SK-N-DZ (cell line): ENCODE results near the gene CLEC10A.
"Not testable (repeated sequence)": the region's sequence is repeated elsewhere in the genome, so short reads cannot be mapped to it uniquely, and the experiment has no call there.

Experiments
- DNase-seq: peaks from one replicate; pipeline ENCODE4 v3.0.0-alpha.2; 2015; ENCODE audit warnings: low spot score

CLEC10A gene

GRCh38 chr17:7108981-7109380, 28.9 kb upstream of the CLEC10A start:
- DNase-seq = no peak

GRCh38 chr17:7108560-7108925, 28.5 kb upstream of the CLEC10A start:
- DNase-seq = no peak

GRCh38 chr17:7107795-7108559, 27.9 kb upstream of the CLEC10A start:
- DNase-seq = no peak

GRCh38 chr17:7107012-7107754, 27.1 kb upstream of the CLEC10A start:
- no peak for DNase-seq

- DNase-seq = no peak
These were observed 22.4 kb upstream of the CLEC10A start for GRCh38 chr17:7102421-7102820.

GRCh38 chr17:7101531-7101930, 21.5 kb upstream of the CLEC10A start:
- no peak for DNase-seq

- DNase-seq = not testable (repeated sequence)
These were observed 20.8 kb upstream of the CLEC10A start for GRCh38 chr17:7100641-7101379.

GRCh38 chr17:7098802-7099459, 18.9 kb upstream of the CLEC10A start:
- no peak for DNase-seq

- DNase-seq = no peak
These were observed 17.9 kb upstream of the CLEC10A start for GRCh38 chr17:7097940-7098339.

GRCh38 chr17:7095625-7096024, 15.6 kb upstream of the CLEC10A start:
- no peak for DNase-seq

- no peak for DNase-seq
These were observed 14.6 kb upstream of the CLEC10A start for GRCh38 chr17:7094652-7095019.

- DNase-seq = not testable (repeated sequence)
These were observed 11.4 kb upstream of the CLEC10A start for GRCh38 chr17:7091311-7092005.

GRCh38 chr17:7089570-7089969, 9.5 kb upstream of the CLEC10A start:
- not testable (repeated sequence) for DNase-seq

GRCh38 chr17:7088442-7088841, 8.4 kb upstream of the CLEC10A start:
- DNase-seq = not testable (repeated sequence)

- DNase-seq = no peak
These were observed 4.0 kb upstream of the CLEC10A start for GRCh38 chr17:7084088-7084487.

GRCh38 chr17:7083592-7083991, 3.5 kb upstream of the CLEC10A start:
- no peak for DNase-seq

GRCh38 chr17:7081341-7082062, 1.5 kb upstream of the CLEC10A start:
- DNase-seq = no peak

- DNase-seq = no peak
These were observed 498 bp upstream of the CLEC10A start for GRCh38 chr17:7080456-7081041.

GRCh38 chr17:7078711-7079110, 1.3 kb downstream of the CLEC10A start:
- DNase-seq = no peak

GRCh38 chr17:7077911-7078546, 2.0 kb downstream of the CLEC10A start:
- no peak for DNase-seq
